GM12865 (cell line): ENCODE results near the gene BCLAF1.
"Not testable (repeated sequence)": the region's sequence is repeated elsewhere in the genome, so short reads cannot be mapped to it uniquely, and the experiment has no call there.

ENCODE experiments used
- DNase-seq: peaks from one replicate; pipeline ENCODE4 v3.0.0; 2010; ENCODE audit warnings: low read depth
- H3K4me3 ChIP-seq: 2 replicates; pipeline ENCODE4 v1.5.1; 2011; ENCODE audit warnings: mild to moderate bottlenecking, low read depth, low read length, control low read depth
- CTCF ChIP-seq: IDR thresholded peaks from 2 replicates; pipeline ENCODE4 v1.5.1; 2011; ENCODE audit warnings: low read length, control low read depth, low read depth, inconsistent platforms; ENCODE audit not compliant: insufficient read depth; ENCODE audit errors: missing control alignments

The BCLAF1 gene

DNA sequence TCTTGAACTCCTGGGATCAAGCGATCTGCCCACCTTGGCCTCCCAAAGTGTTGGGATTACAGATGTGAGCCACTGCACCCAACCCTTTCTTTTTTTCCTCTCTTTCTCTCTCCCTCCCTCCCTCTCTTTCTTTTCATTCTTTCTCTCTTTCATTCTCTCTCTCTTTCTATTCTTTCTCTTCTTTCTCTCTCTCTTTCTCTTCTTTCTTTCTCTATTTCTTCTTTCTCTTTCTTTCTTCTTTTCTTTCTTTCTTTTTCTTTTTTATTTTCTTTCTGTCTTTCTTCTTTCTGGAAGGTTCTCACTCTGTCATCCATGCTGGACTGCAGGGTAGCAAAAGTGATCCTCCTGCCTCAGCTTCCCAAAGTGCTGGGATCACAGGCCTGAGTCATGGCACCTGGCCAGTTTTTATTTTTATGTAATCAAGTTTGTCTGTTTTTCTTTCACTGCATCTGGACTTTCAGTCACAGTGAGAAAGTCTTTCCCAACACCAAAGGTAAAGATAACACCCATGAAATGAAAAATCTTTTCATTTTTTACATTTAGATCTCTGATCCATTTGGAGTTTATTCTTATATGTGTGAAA is 20.2 kb upstream of the BCLAF1 start:
- no peak for DNase-seq
- no peak for TF ChIP-seq CTCF
- no peak overlapping the region for H3K4me3 ChIP-seq

- H3K4me3 ChIP-seq = no peak overlapping the region
- DNase-seq = no peak
- TF ChIP-seq CTCF = no peak
Measured at GRCh38 chr6:136309171-136309570, 19.5 kb upstream of the BCLAF1 start.

DNA sequence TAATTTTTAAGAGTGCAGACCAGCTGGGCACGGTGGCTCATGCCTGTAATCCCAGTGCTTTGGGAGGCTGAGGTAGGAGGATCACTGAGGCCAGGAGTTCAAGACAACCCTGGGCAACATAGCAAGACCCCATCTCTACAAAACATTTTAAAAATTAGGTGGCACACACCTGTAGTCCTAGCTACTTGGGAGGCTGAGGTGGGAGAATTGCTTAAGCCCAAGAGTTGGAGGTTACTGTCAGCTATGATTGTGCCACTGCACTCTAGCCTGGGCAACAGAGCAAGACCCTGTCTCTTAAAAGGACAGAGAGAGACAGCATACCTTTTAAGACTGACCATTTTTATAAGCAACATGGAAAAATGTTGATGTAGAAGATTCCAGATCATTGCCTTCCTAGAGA is 18.8 kb upstream of the BCLAF1 start:
- not testable (repeated sequence) for DNase-seq, H3K4me3 ChIP-seq

- no peak for DNase-seq
Measured at GRCh38 chr6:136307351-136307750, 17.7 kb upstream of the BCLAF1 start.

GRCh38 chr6:136306466-136306865 is 16.8 kb upstream of the BCLAF1 start:
- DNase-seq = no peak
- TF ChIP-seq CTCF = no peak
- H3K4me3 ChIP-seq = no peak overlapping the region

More at GRCh38 chr6:136307351-136307750, 17.7 kb upstream of the BCLAF1 start:
- TF ChIP-seq CTCF = no peak
- H3K4me3 ChIP-seq = no peak overlapping the region

DNA sequence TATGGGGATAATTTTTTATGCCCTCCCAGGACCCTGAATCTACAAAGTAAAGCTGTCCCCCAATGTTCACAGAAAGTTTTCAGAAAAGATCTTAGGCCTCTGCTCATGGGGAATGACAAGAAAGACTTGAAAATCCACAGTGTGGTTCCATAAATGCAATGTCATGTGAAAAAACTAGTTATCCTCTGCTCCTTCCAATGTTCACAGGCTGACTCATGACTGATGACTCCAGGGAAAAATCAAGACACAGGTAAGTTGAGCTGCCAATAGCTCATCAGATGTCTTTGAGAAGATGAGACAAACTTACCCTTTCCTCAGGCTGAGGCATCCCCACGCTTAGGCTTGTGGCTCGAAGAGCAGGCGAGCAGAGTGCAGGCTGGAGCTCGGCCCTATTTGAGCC is 14.8 kb upstream of the BCLAF1 start:
- no peak for TF ChIP-seq CTCF
- DNase-seq = no peak
- no peak overlapping the region for H3K4me3 ChIP-seq

DNA sequence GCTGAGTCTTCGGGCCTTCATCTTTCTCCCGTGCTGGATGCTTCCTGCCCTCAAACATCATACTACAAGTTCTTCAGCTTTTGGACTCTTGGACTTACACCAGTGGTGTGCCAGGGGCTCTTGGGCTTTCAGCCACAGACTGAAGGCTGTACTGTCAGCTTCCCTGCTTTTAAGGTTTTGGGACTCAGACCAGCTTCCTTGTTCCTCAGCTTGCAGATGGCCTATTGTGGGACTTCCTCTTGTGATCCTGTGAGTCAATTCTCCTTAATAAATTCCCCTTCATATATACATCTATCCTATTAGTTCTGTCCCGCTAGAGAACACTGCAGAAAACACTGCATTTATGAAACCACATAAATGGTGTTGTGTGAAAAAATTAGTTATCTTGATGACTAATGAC is 13.9 kb upstream of the BCLAF1 start:
- DNase-seq = no peak
- no peak for TF ChIP-seq CTCF
- H3K4me3 ChIP-seq = no peak overlapping the region
